HEK293 (cell line): Measurements from ENCODE around the gene CFAP43.

Experiments
- CTCF ChIA-PET: fragments of 350-600 bp; formaldehyde crosslinking; extraction: SDS; loops from one replicate; lab custom pipeline; 2021; ENCODE audit warnings: antibody characterized with exemption; lab: Yijun Ruan, JAX
- POLR2A ChIA-PET: fragments of 300-600 bp; formaldehyde crosslinking; extraction: SDS; loops from one replicate; lab custom pipeline; 2020; ENCODE audit warnings: antibody characterized with exemption, inconsistent platforms; lab: Yijun Ruan, JAX
- H3K27ac ChIP-seq: fragments of 200-500 bp; sonication (Bioruptor generic); 2 replicates; pipeline ENCODE4 v1.5.1; 2014; ENCODE audit warnings: low read depth, low read length, control low read depth, inconsistent platforms; ENCODE audit errors: extremely low read depth
- H3K36me3 ChIP-seq, 2 experiments: fragments of 200-500 bp in 1 of 2; sonication (Bioruptor generic) in 1 of 2; 1 replicate in 1 of 2; 2 replicates in 1 of 2; pipeline ENCODE4 v1.5.1; 2014 to 2017; ENCODE audit warnings: inconsistent platforms in 2 of 2, low read length in 2 of 2; ENCODE audit not compliant: control insufficient read depth in 2 of 2, insufficient read depth in 1 of 2
- H3K4me1 ChIP-seq: fragments of 200-500 bp; sonication (Bioruptor generic); 2 replicates; pipeline ENCODE4 v1.5.1; 2014; ENCODE audit warnings: mild to moderate bottlenecking, low read length, inconsistent platforms; ENCODE audit not compliant: control insufficient read depth, insufficient read depth
- H3K4me3 ChIP-seq: 2 replicates; pipeline ENCODE4 v1.5.1; 2011; ENCODE audit warnings: low read depth, mild to moderate bottlenecking, control low read depth, low read length, moderate library complexity
- H3K9me3 ChIP-seq: fragments of 200-500 bp; sonication (Bioruptor generic); 2 replicates; pipeline ENCODE4 v1.5.1; 2014; ENCODE audit warnings: low read depth, low read length, inconsistent platforms; ENCODE audit not compliant: control insufficient read depth, insufficient read depth
- GLIS1 ChIP-seq: fragments of 450-650 bp; formaldehyde crosslinking; IDR thresholded peaks from 2 replicates; pipeline ENCODE4 v1.5.1; 2016; ENCODE audit warnings: missing biosample characterization, missing genetic modification characterization
- MYNN ChIP-seq: fragments of 450-650 bp; formaldehyde crosslinking; IDR thresholded peaks from 2 replicates; pipeline ENCODE4 v1.5.1; 2016; ENCODE audit warnings: missing biosample characterization, missing genetic modification characterization, borderline replicate concordance
- RBAK ChIP-seq: fragments of 450-650 bp; formaldehyde crosslinking; IDR thresholded peaks from 2 replicates; pipeline ENCODE4 v1.5.1; 2016; ENCODE audit warnings: missing biosample characterization, missing genetic modification characterization
- SETDB1 ChIP-seq: IDR thresholded peaks from one replicate; pipeline ENCODE4 v1.6.1; 2017; ENCODE audit warnings: mild to moderate bottlenecking, low read length, moderate library complexity, mixed read lengths; ENCODE audit not compliant: insufficient read length
- ZFP37 ChIP-seq: fragments of 450-650 bp; formaldehyde crosslinking; IDR thresholded peaks from 2 replicates; pipeline ENCODE4 v1.5.1; 2016; ENCODE audit warnings: missing biosample characterization, missing genetic modification characterization
- ZNF2 ChIP-seq: fragments of 450-650 bp; formaldehyde crosslinking; IDR thresholded peaks from 2 replicates; pipeline ENCODE4 v1.5.1; 2016; ENCODE audit warnings: missing biosample characterization, missing genetic modification characterization
- ZNF239 ChIP-seq: fragments of 450-650 bp; formaldehyde crosslinking; IDR thresholded peaks from 2 replicates; pipeline ENCODE4 v1.5.1; 2016; ENCODE audit warnings: missing biosample characterization, missing genetic modification characterization
- ZNF354C ChIP-seq: fragments of 450-650 bp; formaldehyde crosslinking; IDR thresholded peaks from 2 replicates; pipeline ENCODE4 v1.5.1; 2016; ENCODE audit warnings: missing biosample characterization, missing genetic modification characterization, low read depth, borderline replicate concordance
- ZNF560 ChIP-seq: fragments of 450-650 bp; formaldehyde crosslinking; IDR thresholded peaks from 2 replicates; pipeline ENCODE4 v1.5.1; 2017; ENCODE audit warnings: missing biosample characterization, missing genetic modification characterization, borderline replicate concordance
- ZNF585B ChIP-seq: fragments of 450-650 bp; formaldehyde crosslinking; IDR thresholded peaks from 2 replicates; pipeline ENCODE4 v1.5.1; 2016; ENCODE audit warnings: missing biosample characterization, missing genetic modification characterization
- ZNF610 ChIP-seq: fragments of 450-650 bp; formaldehyde crosslinking; IDR thresholded peaks from 2 replicates; pipeline ENCODE4 v1.5.1; 2016; ENCODE audit warnings: missing biosample characterization, missing genetic modification characterization, borderline replicate concordance
- ZNF624 ChIP-seq: fragments of 450-650 bp; formaldehyde crosslinking; IDR thresholded peaks from 2 replicates; pipeline ENCODE4 v1.5.1; 2017; ENCODE audit warnings: missing biosample characterization, missing genetic modification characterization
- ZNF658 ChIP-seq: fragments of 450-650 bp; formaldehyde crosslinking; IDR thresholded peaks from 2 replicates; pipeline ENCODE4; 2016; ENCODE audit warnings: missing biosample characterization, missing genetic modification characterization
- ZNF791 ChIP-seq: fragments of 450-650 bp; formaldehyde crosslinking; IDR thresholded peaks from 2 replicates; pipeline ENCODE4 v1.5.1; 2016; ENCODE audit warnings: missing biosample characterization, missing genetic modification characterization
- ZNF830 ChIP-seq: fragments of 450-650 bp; IDR thresholded peaks from 2 replicates; pipeline ENCODE4 v1.5.0; 2018; ENCODE audit warnings: missing biosample characterization, missing genetic modification characterization, low read depth, mild to moderate bottlenecking, moderate library complexity
- TF ChIP-seq, protein P1 (sequence below): fragments of 450-650 bp; formaldehyde crosslinking; IDR thresholded peaks from 2 replicates; pipeline ENCODE4 v1.5.1; 2016; ENCODE audit warnings: missing biosample characterization, missing genetic modification characterization
- TF ChIP-seq, protein P2 (sequence below): fragments of 450-650 bp; formaldehyde crosslinking; IDR thresholded peaks from 2 replicates; pipeline ENCODE4 v1.5.1; 2017; ENCODE audit warnings: missing biosample characterization, mild to moderate bottlenecking, missing genetic modification characterization, moderate library complexity
- TF ChIP-seq, protein P3 (sequence below): fragments of 450-650 bp; formaldehyde crosslinking; conservative IDR thresholded peaks from 2 replicates; pipeline ENCODE4 v1.5.1; 2016; ENCODE audit warnings: low read depth, missing biosample characterization, missing genetic modification characterization
- TF ChIP-seq, protein P4 (sequence below): fragments of 450-650 bp; formaldehyde crosslinking; IDR thresholded peaks from 2 replicates; pipeline ENCODE4 v1.5.1; 2016; ENCODE audit warnings: missing biosample characterization, missing genetic modification characterization
- TF ChIP-seq, protein P5 (sequence below): fragments of 450-650 bp; formaldehyde crosslinking; IDR thresholded peaks from 2 replicates; pipeline ENCODE4 v1.5.1; 2016; ENCODE audit warnings: missing biosample characterization, missing genetic modification characterization, low read depth

The CFAP43 gene

DNA sequence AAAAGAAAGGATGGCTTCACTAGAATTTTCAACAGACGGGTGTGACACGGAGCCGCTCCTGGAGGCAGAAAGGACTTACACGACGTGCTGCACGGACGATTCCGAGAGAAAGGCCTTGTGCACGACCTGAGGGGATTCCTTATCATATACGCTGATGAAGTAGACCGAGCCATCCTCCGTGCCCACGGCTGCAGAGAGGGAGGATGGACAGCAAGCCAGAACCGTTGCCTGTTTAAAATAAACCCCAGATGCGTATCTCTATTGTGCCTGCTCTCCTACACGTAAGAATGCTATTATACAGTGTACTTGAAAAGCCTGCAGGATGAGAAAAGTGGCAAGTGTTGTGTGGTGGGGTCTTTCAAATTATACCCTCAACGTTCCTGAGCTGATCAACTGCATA lies 38.4 kb downstream of the CFAP43 start:
- H3K9me3 ChIP-seq = no peaks in the 10 kb centered on the region
- ChIA-PET CTCF (no interaction called here), POLR2A (no interaction called here)
- H3K4me3 ChIP-seq = no peak overlapping the region
- H3K27ac ChIP-seq = no peak overlapping the region
- no peaks in the 10 kb centered on the region for H3K36me3 ChIP-seq
- TF ChIP-seq ZNF610 (tag by site-specific recombination) (no peak), ZFP37 (tag by site-specific recombination) (no peak), ZNF830 (tag by site-specific recombination) (no peak), ZNF2 (tag by site-specific recombination) (no peak), ZNF354C (tag by site-specific recombination) (no peak), SETDB1 (no peak), ZNF560 (tag by site-specific recombination) (no peak), GLIS1 (tag by site-specific recombination) (no peak), ZNF624 (tag by site-specific recombination) (no peak), ZNF239 (tag by site-specific recombination) (no peak), MYNN (no peak), ZNF658 (no peak), ZNF791 (no peak), RBAK (no peak), ZNF585B (tag by site-specific recombination) (no peak)
- TF ChIP-seq, protein P1, sequence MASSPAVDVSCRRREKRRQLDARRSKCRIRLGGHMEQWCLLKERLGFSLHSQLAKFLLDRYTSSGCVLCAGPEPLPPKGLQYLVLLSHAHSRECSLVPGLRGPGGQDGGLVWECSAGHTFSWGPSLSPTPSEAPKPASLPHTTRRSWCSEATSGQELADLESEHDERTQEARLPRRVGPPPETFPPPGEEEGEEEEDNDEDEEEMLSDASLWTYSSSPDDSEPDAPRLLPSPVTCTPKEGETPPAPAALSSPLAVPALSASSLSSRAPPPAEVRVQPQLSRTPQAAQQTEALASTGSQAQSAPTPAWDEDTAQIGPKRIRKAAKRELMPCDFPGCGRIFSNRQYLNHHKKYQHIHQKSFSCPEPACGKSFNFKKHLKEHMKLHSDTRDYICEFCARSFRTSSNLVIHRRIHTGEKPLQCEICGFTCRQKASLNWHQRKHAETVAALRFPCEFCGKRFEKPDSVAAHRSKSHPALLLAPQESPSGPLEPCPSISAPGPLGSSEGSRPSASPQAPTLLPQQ (tag by site-specific recombination) = no peak
- TF ChIP-seq, protein P2, sequence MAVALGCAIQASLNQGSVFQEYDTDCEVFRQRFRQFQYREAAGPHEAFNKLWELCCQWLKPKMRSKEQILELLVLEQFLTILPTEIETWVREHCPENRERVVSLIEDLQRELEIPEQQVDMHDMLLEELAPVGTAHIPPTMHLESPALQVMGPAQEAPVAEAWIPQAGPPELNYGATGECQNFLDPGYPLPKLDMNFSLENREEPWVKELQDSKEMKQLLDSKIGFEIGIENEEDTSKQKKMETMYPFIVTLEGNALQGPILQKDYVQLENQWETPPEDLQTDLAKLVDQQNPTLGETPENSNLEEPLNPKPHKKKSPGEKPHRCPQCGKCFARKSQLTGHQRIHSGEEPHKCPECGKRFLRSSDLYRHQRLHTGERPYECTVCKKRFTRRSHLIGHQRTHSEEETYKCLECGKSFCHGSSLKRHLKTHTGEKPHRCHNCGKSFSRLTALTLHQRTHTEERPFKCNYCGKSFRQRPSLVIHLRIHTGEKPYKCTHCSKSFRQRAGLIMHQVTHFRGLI (tag by site-specific recombination) = no peak
- TF ChIP-seq, protein P3, sequence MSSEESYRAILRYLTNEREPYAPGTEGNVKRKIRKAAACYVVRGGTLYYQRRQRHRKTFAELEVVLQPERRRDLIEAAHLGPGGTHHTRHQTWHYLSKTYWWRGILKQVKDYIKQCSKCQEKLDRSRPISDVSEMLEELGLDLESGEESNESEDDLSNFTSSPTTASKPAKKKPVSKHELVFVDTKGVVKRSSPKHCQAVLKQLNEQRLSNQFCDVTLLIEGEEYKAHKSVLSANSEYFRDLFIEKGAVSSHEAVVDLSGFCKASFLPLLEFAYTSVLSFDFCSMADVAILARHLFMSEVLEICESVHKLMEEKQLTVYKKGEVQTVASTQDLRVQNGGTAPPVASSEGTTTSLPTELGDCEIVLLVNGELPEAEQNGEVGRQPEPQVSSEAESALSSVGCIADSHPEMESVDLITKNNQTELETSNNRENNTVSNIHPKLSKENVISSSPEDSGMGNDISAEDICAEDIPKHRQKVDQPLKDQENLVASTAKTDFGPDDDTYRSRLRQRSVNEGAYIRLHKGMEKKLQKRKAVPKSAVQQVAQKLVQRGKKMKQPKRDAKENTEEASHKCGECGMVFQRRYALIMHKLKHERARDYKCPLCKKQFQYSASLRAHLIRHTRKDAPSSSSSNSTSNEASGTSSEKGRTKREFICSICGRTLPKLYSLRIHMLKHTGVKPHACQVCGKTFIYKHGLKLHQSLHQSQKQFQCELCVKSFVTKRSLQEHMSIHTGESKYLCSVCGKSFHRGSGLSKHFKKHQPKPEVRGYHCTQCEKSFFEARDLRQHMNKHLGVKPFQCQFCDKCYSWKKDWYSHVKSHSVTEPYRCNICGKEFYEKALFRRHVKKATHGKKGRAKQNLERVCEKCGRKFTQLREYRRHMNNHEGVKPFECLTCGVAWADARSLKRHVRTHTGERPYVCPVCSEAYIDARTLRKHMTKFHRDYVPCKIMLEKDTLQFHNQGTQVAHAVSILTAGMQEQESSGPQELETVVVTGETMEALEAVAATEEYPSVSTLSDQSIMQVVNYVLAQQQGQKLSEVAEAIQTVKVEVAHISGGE = no peak
- TF ChIP-seq, protein P4, sequence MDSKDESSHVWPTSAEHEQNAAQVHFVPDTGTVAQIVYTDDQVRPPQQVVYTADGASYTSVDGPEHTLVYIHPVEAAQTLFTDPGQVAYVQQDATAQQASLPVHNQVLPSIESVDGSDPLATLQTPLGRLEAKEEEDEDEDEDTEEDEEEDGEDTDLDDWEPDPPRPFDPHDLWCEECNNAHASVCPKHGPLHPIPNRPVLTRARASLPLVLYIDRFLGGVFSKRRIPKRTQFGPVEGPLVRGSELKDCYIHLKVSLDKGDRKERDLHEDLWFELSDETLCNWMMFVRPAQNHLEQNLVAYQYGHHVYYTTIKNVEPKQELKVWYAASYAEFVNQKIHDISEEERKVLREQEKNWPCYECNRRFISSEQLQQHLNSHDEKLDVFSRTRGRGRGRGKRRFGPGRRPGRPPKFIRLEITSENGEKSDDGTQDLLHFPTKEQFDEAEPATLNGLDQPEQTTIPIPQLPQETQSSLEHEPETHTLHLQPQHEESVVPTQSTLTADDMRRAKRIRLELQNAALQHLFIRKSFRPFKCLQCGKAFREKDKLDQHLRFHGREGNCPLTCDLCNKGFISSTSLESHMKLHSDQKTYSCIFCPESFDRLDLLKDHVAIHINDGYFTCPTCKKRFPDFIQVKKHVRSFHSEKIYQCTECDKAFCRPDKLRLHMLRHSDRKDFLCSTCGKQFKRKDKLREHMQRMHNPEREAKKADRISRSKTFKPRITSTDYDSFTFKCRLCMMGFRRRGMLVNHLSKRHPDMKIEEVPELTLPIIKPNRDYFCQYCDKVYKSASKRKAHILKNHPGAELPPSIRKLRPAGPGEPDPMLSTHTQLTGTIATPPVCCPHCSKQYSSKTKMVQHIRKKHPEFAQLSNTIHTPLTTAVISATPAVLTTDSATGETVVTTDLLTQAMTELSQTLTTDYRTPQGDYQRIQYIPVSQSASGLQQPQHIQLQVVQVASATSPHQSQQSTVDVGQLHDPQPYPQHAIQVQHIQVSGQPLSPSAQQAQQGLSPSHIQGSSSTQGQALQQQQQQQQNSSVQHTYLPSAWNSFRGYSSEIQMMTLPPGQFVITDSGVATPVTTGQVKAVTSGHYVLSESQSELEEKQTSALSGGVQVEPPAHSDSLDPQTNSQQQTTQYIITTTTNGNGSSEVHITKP (tag by site-specific recombination) = no peak
- TF ChIP-seq, protein P5, sequence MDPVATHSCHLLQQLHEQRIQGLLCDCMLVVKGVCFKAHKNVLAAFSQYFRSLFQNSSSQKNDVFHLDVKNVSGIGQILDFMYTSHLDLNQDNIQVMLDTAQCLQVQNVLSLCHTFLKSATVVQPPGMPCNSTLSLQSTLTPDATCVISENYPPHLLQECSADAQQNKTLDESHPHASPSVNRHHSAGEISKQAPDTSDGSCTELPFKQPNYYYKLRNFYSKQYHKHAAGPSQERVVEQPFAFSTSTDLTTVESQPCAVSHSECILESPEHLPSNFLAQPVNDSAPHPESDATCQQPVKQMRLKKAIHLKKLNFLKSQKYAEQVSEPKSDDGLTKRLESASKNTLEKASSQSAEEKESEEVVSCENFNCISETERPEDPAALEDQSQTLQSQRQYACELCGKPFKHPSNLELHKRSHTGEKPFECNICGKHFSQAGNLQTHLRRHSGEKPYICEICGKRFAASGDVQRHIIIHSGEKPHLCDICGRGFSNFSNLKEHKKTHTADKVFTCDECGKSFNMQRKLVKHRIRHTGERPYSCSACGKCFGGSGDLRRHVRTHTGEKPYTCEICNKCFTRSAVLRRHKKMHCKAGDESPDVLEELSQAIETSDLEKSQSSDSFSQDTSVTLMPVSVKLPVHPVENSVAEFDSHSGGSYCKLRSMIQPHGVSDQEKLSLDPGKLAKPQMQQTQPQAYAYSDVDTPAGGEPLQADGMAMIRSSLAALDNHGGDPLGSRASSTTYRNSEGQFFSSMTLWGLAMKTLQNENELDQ (tag by site-specific recombination) = no peak
- H3K4me1 ChIP-seq = no peaks in the 10 kb centered on the region
